Pulmonary artery endothelial cell (primary cell): ENCODE data around the gene TAMALIN. TPM values are rescaled to one million over a fixed set of nuclear protein-coding genes. Genes with fewer than 3 reads are reported as not detected.

ENCODE experiments used
- total RNA-seq: library from RNA; depleted of rRNA; stranded (reverse); fragments of >200 nt; gene quantifications from 2 replicates; pipeline ENCODE4 v1.2.3, GENCODE V29; 2014

TAMALIN gene
- total RNA-seq, 1 donor from 2014 or later, result 42.7 TPM

Other genes starting within 250 kb of the TAMALIN start
- 0.18 and 0.53 TPM in 2 replicates for gene FIGNL2, start 158.2 kb upstream of the TAMALIN start, total RNA-seq
- gene ANKRD33, start 118.8 kb upstream of the TAMALIN start, total RNA-seq, result 0.07 and 0.20 TPM in 2 replicates
- gene ACVRL1, start 99.4 kb upstream of the TAMALIN start, total RNA-seq, result 439 and 664 TPM in 2 replicates
- gene ACVR1B, start 55.2 kb upstream of the TAMALIN start, total RNA-seq, result 20.5 and 23.6 TPM in 2 replicates
- gene NR4A1, start 44.5 kb downstream of the TAMALIN start, total RNA-seq, result 1.1 and 1.5 TPM in 2 replicates
- 70.2 and 92.9 TPM in 2 replicates for gene ATG101, start 63.0 kb downstream of the TAMALIN start, total RNA-seq
- 0.07 and 0.21 TPM in 2 replicates for gene SMIM41, start 72.8 kb downstream of the TAMALIN start, total RNA-seq
- 2.0 and 4.9 TPM in 2 replicates for gene KRT80, start 185.1 kb downstream of the TAMALIN start, total RNA-seq
- 288 and 399 TPM in 2 replicates for gene KRT7, start 226.3 kb downstream of the TAMALIN start, total RNA-seq